Hepatocyte (in vitro differentiated cells): ENCODE data around the gene FBXO2. TPM values are rescaled to one million over a fixed set of nuclear protein-coding genes. Genes with fewer than 3 reads are reported as not detected.
"Not testable (repeated sequence)": the region's sequence is repeated elsewhere in the genome, so short reads cannot be mapped to it uniquely, and the experiment has no call there.

ENCODE experiments used
- DNase-seq: peaks from one replicate; pipeline ENCODE4 v3.0.0-alpha.2; 2016; ENCODE audit warnings: low spot score
- H2AFZ ChIP-seq: fragments of 200-600 bp; sonication (generic); 2 replicates; pipeline ENCODE4 v1.6.0; 2016; ENCODE audit warnings: antibody characterized with exemption, mild to moderate bottlenecking
- H3K27ac ChIP-seq: fragments of 200-600 bp; sonication (generic); 2 replicates; pipeline ENCODE4 v1.5.1; 2016; ENCODE audit warnings: mild to moderate bottlenecking
- H3K27me3 ChIP-seq: fragments of 200-600 bp; sonication (generic); 2 replicates; pipeline ENCODE4 v1.6.1; 2016
- H3K36me3 ChIP-seq: fragments of 200-600 bp; sonication (generic); replicated peaks from 2 replicates; pipeline ENCODE4 v1.5.1; 2016; ENCODE audit warnings: low read depth; ENCODE audit not compliant: insufficient read depth
- H3K4me1 ChIP-seq: fragments of 200-600 bp; sonication (generic); 2 replicates; pipeline ENCODE4 v1.5.1; 2016; ENCODE audit warnings: mild to moderate bottlenecking, moderate library complexity; ENCODE audit not compliant: insufficient read depth
- H3K4me2 ChIP-seq: fragments of 200-600 bp; sonication (generic); 2 replicates; pipeline ENCODE4 v1.6.0; 2016
- H3K4me3 ChIP-seq: fragments of 200-600 bp; sonication (generic); 2 replicates; pipeline ENCODE4 v1.5.1; 2016; ENCODE audit warnings: mild to moderate bottlenecking
- H3K79me2 ChIP-seq: fragments of 200-600 bp; sonication (generic); 2 replicates; pipeline ENCODE4 v1.6.0; 2017; ENCODE audit warnings: mild to moderate bottlenecking
- H3K9me2 ChIP-seq: fragments of 200-600 bp; sonication (generic); replicated peaks from 2 replicates; pipeline ENCODE4 v1.6.0; 2017; ENCODE audit warnings: mild to moderate bottlenecking; ENCODE audit not compliant: insufficient read depth
- H3K9me3 ChIP-seq: fragments of 200-600 bp; sonication (generic); 2 replicates; pipeline ENCODE4 v1.5.1; 2016; ENCODE audit warnings: low read depth, mild to moderate bottlenecking
- H4K20me1 ChIP-seq: fragments of 200-600 bp; sonication (generic); 2 replicates; pipeline ENCODE4 v1.6.0; 2016; ENCODE audit warnings: mild to moderate bottlenecking; ENCODE audit not compliant: insufficient read depth, poor library complexity, severe bottlenecking
- CTCF ChIP-seq: fragments of 200-600 bp; sonication (generic); IDR thresholded peaks from 2 replicates; pipeline ENCODE4 v1.5.1; 2016; ENCODE audit warnings: antibody characterized with exemption, mild to moderate bottlenecking; ENCODE audit not compliant: poor library complexity
- EZH2 ChIP-seq: fragments of 200-600 bp; sonication (generic); IDR thresholded peaks from 2 replicates; pipeline ENCODE4 v1.6.1; 2016; ENCODE audit warnings: antibody characterized with exemption, mild to moderate bottlenecking, borderline replicate concordance
- EZH2phosphoT487 ChIP-seq: fragments of 200-600 bp; sonication (generic); IDR thresholded peaks from one replicate; pipeline ENCODE4 v1.6.1; 2018; ENCODE audit warnings: antibody characterized with exemption, mild to moderate bottlenecking, low read depth, moderate library complexity; ENCODE audit not compliant: unreplicated experiment, severe bottlenecking
- WGBS: methylation state at CpG from one replicate; pipeline ENCODE4 v1.1.6; 2016; ENCODE audit warnings: low lambda C conversion rate; ENCODE audit errors: missing lambda C conversion rate; 5-methylcytosine and 5-hydroxymethylcytosine counted together
- polyA plus RNA-seq: library from polyadenylated mRNA; unstranded; fragments of >200 nt; fragmentation: Nextera tagmentation; extraction: Ambion mirVana; gene quantifications from 2 replicates; pipeline ENCODE4 v1.2.1, GENCODE V29; 2016
- total RNA-seq: library from RNA; depleted of rRNA; stranded (reverse); fragments of >200 nt; gene quantifications from 2 replicates; pipeline ENCODE4 v1.2.3, GENCODE V29; 2014

Gene FBXO2
- total and polyA plus RNA-seq, 2 experiments from 2014 or later: 134 to 339 TPM

DNA sequence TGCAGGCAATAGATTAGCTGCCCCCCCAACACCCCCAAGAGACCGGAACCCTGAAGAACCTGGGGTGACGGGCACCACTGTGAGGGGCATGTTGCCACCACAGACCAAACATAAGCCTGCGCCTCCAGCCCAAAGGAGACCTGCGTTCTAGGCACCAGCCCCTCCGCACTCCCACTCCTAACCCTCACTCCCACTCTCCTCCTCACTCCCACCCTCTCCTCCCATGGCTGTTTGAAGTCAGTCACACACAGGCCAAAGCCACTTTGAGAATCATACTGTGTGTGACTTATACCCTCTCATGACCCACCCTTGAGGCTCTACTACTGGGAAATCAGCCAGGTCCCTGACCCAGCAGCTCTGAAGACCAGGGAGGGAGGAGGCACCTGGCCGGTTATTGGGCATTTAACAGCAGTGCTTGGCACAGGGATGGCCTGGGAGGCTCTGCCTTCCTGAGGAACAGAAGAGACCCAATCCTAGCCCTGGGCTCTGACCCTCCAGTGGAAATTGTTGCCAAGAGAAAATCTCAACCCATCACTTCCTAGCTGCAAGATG, 43.5 kb downstream of the FBXO2 start:
- H3K36me3 ChIP-seq: no peaks in the 10 kb centered on the region
- H3K27me3 ChIP-seq: no peaks in the 10 kb centered on the region
- H3K9me2 ChIP-seq: no peaks in the 10 kb centered on the region
- H3K27ac ChIP-seq: no peak overlapping the region
- H3K4me2 ChIP-seq: no peak overlapping the region
- no peak overlapping the region for H3K4me3 ChIP-seq
- no peaks in the 10 kb centered on the region for H3K79me2 ChIP-seq
- no peak for TF ChIP-seq EZH2phosphoT487
- TF ChIP-seq CTCF: no peak
- no peak for TF ChIP-seq EZH2
- no peak overlapping the region for H2AFZ ChIP-seq
- H3K4me1 ChIP-seq: no peaks in the 10 kb centered on the region
- H4K20me1 ChIP-seq: no peaks in the 10 kb centered on the region
- WGBS: 76% methylated on average over 6 of the region's 6 CpGs
- DNase-seq: no peak
- H3K9me3 ChIP-seq: no peaks in the 10 kb centered on the region

DNA sequence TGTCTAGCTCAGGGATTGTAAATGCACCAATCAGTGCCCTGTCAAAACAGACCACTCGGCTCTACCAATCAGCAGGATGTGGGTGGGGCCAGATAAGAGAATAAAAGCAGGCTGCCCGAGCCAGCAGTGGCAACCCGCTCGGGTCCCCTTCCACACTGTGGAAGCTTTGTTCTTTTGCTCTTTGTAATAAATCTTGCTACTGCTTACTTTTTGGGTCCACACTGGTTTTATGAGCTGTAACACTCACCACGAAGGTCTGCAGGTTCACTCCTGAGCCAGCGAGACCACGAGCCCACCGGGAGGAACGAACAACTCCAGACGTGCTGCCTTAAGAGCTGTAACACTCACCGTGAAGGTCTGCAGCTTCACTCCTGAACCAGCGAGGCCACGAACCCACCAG, 44.9 kb downstream of the FBXO2 start:
- not testable (repeated sequence) for H3K4me2 ChIP-seq, H3K9me2 ChIP-seq, H3K36me3 ChIP-seq, H3K4me3 ChIP-seq, H3K27ac ChIP-seq, H2AFZ ChIP-seq, H3K9me3 ChIP-seq, DNase-seq, H4K20me1 ChIP-seq, H3K4me1 ChIP-seq, H3K79me2 ChIP-seq, H3K27me3 ChIP-seq
- 88% methylated on average over 13 of the region's 13 CpGs for WGBS

GRCh38 chr1:11608596-11609130, 45.6 kb downstream of the FBXO2 start:
- not testable (repeated sequence) for H3K4me2 ChIP-seq, H2AFZ ChIP-seq, H3K27ac ChIP-seq, H3K4me3 ChIP-seq, DNase-seq, H3K9me3 ChIP-seq, H3K79me2 ChIP-seq, H3K27me3 ChIP-seq, H3K4me1 ChIP-seq, H3K36me3 ChIP-seq, H3K9me2 ChIP-seq, H4K20me1 ChIP-seq
- WGBS: 98% methylated on average over 32 of the region's 37 CpGs

DNA sequence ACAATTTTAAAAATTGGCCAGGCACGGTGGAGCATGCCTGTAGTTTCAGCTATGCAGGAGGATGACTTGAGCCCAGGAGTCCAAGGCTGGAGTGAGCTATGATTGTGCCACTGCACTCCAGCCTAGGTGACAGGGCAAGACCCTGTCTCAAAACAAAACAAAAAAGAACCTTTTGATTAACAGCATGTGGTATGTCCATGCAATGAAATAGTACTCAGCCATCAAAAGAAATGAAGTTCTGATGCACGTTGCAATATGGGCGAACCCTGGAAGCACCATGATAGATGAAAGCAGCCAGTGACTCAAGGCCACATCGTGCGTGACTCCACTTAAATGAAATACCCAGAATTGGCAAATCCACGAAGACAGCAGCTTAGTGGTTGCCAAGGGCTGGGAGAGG, 47.5 kb downstream of the FBXO2 start:
- no peak for DNase-seq
- WGBS: 92% methylated on average over 6 of the region's 6 CpGs

More for the DNA sequence above, 47.5 kb downstream of the FBXO2 start:
- no peaks in the 10 kb centered on the region for H3K9me3 ChIP-seq
- no peaks in the 10 kb centered on the region for H3K27me3 ChIP-seq
- H4K20me1 ChIP-seq: no peaks in the 10 kb centered on the region
- H3K27ac ChIP-seq: no peak overlapping the region
- no peak for TF ChIP-seq CTCF
- no peak for TF ChIP-seq EZH2
- no peak for TF ChIP-seq EZH2phosphoT487
- no peaks in the 10 kb centered on the region for H3K9me2 ChIP-seq
- H2AFZ ChIP-seq: no peak overlapping the region
- H3K4me3 ChIP-seq: no peak overlapping the region
- H3K36me3 ChIP-seq: no peaks in the 10 kb centered on the region
- H3K79me2 ChIP-seq: no peaks in the 10 kb centered on the region
- no peak overlapping the region for H3K4me2 ChIP-seq
- no peaks in the 10 kb centered on the region for H3K4me1 ChIP-seq
